Measurements from ENCODE around the gene HECTD4. TPM values are rescaled to one million over a fixed set of nuclear protein-coding genes. Genes with fewer than 3 reads are reported as not detected.

HECTD4 gene
- total and polyA plus RNA-seq, 2 of the 4 experiments (the other 2 are of a cell fraction): 12.9 to 13.0 TPM

- Histone ChIP-seq H3K4ac (ENCODE audit: low read depth, low read length) (no peak overlapping the region), H2BK15ac (ENCODE audit: low read depth, low read length) (no peak overlapping the region), H2BK5ac (ENCODE audit: low read depth, low read length, poor library complexity, severe bottlenecking) (no peak overlapping the region), H3K9me3 (ENCODE audit: control insufficient read depth, insufficient read depth, low read length) (no peaks in the 10 kb centered on the region), H3K27me3 (ENCODE audit: control insufficient read depth, insufficient read depth, low read length) (no peaks in the 10 kb centered on the region), H3K9ac (ENCODE audit: low read depth, low read length) (no peak overlapping the region), H4K5ac (ENCODE audit: low read depth, low read length) (no peak overlapping the region), H3K14ac (replicated peaks; ENCODE audit: low read depth, low read length) (no peak overlapping the region), H4K20me1 (ENCODE audit: insufficient read depth, low read length) (peaks cover 36% of the 10 kb centered on the region), H2AK9ac (replicated peaks; ENCODE audit: low read depth, low read length, poor library complexity) (no peak overlapping the region), H2BK20ac (ENCODE audit: low read depth, low read length) (no peak overlapping the region), H2BK120ac (ENCODE audit: low read depth, low read length) (no peak overlapping the region), H3K9me1 (ENCODE audit: insufficient read depth, low read length) (peaks cover 2% of the 10 kb centered on the region; the same call in 1 of the 2 replicates), H3K36me3 (ENCODE audit: control insufficient read depth, insufficient read depth, low read length) (no peaks in the 10 kb centered on the region), H4K8ac (ENCODE audit: low read depth in 2 of 2, low read length in 2 of 2) (no peak overlapping the region), H2AK5ac (ENCODE audit: low read depth, low read length) (no peak overlapping the region), H3K23ac (ENCODE audit: low read depth, low read length) (no peak overlapping the region), H3K79me1 (ENCODE audit: low read depth in 1 of 2, low read length in 2 of 2) (peaks cover 42 to 77% of the 10 kb centered on the region in 2 experiments), H3K18ac (ENCODE audit: low read depth, low read length) (no peak overlapping the region), H2AFZ (replicated peaks; ENCODE audit: low read length, poor library complexity) (no peak overlapping the region), H3K27ac (ENCODE audit: insufficient read depth, low read length) (no peak overlapping the region), H3K4me3 (ENCODE audit: insufficient read depth, low read depth, low read length) (no peak overlapping the region), H3K56ac (ENCODE audit: extremely low read depth, insufficient read depth, low read length) (no peak overlapping the region), H4K91ac (ENCODE audit: insufficient read depth, low read depth, low read length) (no peak overlapping the region), H3K4me1 (ENCODE audit: control insufficient read depth, insufficient read depth, low read length) (peaks cover 3% of the 10 kb centered on the region; the same call in 1 of the 2 replicates), H3K4me2 (ENCODE audit: low read depth, low read length) (no peak overlapping the region)
- intact Hi-C loops (cut with micrococcal nuclease): loop anchor here (2.0 kb wide), 1 partner anchor 43 kb away; no protein-coding TSS in a partner anchor
- dilution Hi-C loops (cut with HindIII; ENCODE audit: low sequenced_read_pairs, unreplicated experiment): no loop called here
- in situ Hi-C loops (cut with MboI; ENCODE audit: low sequenced_read_pairs): no loop called here
- POLR2A ChIA-PET (ENCODE audit: unreplicated experiment): no interaction called here
- BruUV-seq (replicated peaks): no TSS peak
- CTCF ChIA-PET: no interaction called here
- WGBS, 2 experiments (ENCODE audit: extremely low coverage in 2 of 2, insufficient read length in 1 of 2): no CpG with 5 or more reads among the region's 1 CpG
- TF ChIP-seq USF2 (IDR thresholded peaks at IDR 0.05; ENCODE audit: low read depth, low read length) (no peak), NFE2L2 (IDR thresholded peaks at IDR 0.05; ENCODE audit: low read depth, low read length) (no peak), MAFK (IDR thresholded peaks at IDR 0.05; ENCODE audit: low read depth, low read length) (no peak)
- ATAC-seq (ENCODE audit: low read depth) (no peak), DNase-seq (no peak)
Measured at GRCh38 chr12:112346194-112346593, 36.0 kb downstream of the HECTD4 start.

All from IMR-90 (cell line).